ENCODE results near the gene PSMD1. TPM values are rescaled to one million over a fixed set of nuclear protein-coding genes. Genes with fewer than 3 reads are reported as not detected.

PSMD1 gene
- total and polyA plus RNA-seq, 7 donors, result 41.2 to 90.3 (median 50.7) TPM

DNA sequence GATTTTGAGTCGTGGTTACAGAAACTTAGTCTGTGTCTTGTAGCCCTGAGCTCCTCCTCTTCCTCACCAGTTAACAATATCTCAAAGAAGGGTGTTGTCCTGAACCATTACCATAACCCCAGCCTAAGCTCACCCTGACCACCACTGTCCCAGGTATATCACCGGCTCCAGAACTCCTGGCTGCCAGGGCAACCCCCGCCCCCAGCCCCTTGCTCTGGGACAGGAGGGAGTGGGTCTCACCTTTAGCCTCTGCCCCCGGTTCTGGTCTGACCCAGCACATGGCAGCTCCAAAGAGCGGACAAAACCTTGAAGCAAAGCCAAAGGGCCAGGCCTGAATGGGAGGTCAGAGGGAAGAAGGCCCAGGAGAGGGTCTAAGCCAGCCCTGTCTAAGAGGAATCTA, 5.6 kb upstream of the PSMD1 start:
- 52 to 79% methylated on average over 5 of the region's 5 CpGs for WGBS, 2 donors
- H3K27ac ChIP-seq, result no peak overlapping the region
- intact Hi-C loops (cut with DNase I), result no loop called here
- no peak for DNase-seq
- no peaks in the 10 kb centered on the region for H3K27me3 ChIP-seq
- H3K36me3 ChIP-seq, result no peaks in the 10 kb centered on the region
- TF ChIP-seq POLR2AphosphoS5 (IDR thresholded peaks at IDR 0.05) (no peak), CTCF (IDR thresholded peaks at IDR 0.05) (no peak), EP300 (IDR thresholded peaks at IDR 0.05) (no peak), POLR2A (IDR thresholded peaks at IDR 0.05) (no peak)
- peaks cover 0 to 16% (median 8%) of the 10 kb centered on the region in 4 donors for H3K4me1 ChIP-seq
- no peaks in the 10 kb centered on the region for H3K9me3 ChIP-seq
- H3K4me3 ChIP-seq, result no peak overlapping the region

DNA sequence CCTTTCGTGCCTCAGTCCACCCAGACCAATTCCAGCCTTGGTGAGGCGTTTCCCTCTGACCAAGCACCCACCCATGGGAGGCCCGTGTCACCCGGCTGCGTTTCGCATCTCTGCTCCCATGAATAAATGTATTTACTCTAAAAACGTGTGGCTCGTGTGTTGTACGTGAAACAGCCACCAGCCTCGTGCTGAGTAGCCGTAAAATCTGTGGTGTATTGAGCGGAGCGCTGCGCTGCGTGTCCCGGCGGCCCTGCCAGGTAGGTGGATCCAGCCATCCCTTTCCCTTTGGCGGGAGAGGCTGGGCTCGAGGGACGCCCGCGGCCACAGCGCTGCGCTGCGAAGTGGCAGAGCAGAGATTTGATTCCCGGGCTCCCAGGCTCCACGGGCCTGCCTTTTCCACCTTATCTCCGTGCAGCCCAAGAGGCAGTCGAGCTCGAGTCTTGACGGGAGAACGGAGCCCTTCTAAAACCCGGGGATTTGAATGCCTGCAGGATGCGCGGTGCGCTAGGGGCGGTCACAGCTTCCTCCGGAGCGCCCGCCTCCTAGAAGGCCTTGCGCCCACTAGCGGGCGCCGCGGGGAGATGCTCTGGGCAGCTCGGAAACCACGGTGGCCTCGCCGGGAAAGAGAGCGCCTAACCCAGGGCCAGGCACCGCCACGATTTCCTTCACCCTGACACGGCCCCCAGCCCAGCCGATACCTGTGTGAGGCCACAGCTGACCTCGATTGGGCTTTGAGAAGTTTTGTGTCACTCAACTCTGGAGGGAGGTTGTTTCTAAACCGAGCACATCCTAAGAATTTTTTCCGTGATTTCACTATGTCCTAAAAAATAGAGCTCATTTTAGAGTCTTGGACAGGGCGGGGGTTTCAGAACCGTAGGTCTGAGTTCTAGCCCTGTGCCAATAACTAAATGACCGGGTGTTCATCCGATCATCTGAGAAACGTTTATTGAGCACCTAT, 3.9 kb upstream of the PSMD1 start:
- DNase-seq, result peak; percentile 89
- no peaks in the 10 kb centered on the region for H3K9me3 ChIP-seq
- TF ChIP-seq POLR2AphosphoS5 (IDR thresholded peaks at IDR 0.05) (no peak), CTCF (IDR thresholded peaks at IDR 0.05) (peak; percentile 67 to 94 (median 82))
- WGBS, 2 donors, result 3 to 8% methylated on average over 62 of the region's 62 CpGs
- H3K27me3 ChIP-seq, result no peaks in the 10 kb centered on the region
- peak overlapping the region; percentile 60 to 65 (median 62) for H3K27ac ChIP-seq
- H3K4me3 ChIP-seq, result peak overlapping the region; percentile 37 to 62 (median 56)
- no peaks in the 10 kb centered on the region for H3K36me3 ChIP-seq
- intact Hi-C loops (cut with DNase I), result no loop called here
- peaks cover 0 to 24% (median 14%) of the 10 kb centered on the region in 4 donors for H3K4me1 ChIP-seq

- H3K4me1 ChIP-seq, result peaks cover 0 to 35% (median 25%) of the 10 kb centered on the region in 4 donors
- WGBS, 2 donors, result 76 to 80% methylated on average over 6 of the region's 6 CpGs
- DNase-seq, result no peak
- H3K4me3 ChIP-seq, result no peak overlapping the region
- no peaks in the 10 kb centered on the region for H3K27me3 ChIP-seq
- intact Hi-C loops (cut with DNase I), result no loop called here
- no peaks in the 10 kb centered on the region for H3K36me3 ChIP-seq
- H3K9me3 ChIP-seq, result no peaks in the 10 kb centered on the region
- H3K27ac ChIP-seq, result no peak overlapping the region
- TF ChIP-seq CTCF (IDR thresholded peaks at IDR 0.05) (no peak), EP300 (IDR thresholded peaks at IDR 0.05) (no peak), POLR2AphosphoS5 (IDR thresholded peaks at IDR 0.05) (no peak), POLR2A (IDR thresholded peaks at IDR 0.05) (no peak)
These were observed 2.8 kb upstream of the PSMD1 start for GRCh38 chr2:231053846-231054245.

DNA sequence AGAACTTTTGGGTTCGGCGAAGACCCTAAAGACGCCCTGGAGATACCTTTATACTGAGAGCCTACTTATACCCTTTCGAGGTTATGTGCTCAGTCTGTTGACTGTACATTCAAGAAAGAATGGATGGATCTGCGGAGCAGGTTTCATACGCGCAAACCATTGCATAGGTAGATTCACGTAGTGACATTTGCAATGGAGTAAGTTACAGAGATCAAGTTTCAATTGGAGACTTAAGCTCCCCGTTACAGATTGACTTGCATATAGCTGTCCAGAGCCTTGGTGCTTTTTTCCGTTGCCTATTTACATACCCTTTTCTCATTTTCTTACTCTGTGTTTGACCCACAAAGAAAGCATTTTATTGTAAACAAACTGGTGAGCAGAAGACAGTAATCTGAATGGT, 923 bp downstream of the PSMD1 start:
- Histone ChIP-seq H3K27ac (peak overlapping the region; percentile 89 to 93 (median 90)), H3K9me3 (no peaks in the 10 kb centered on the region), H3K4me1 (peaks cover 0 to 49% (median 35%) of the 10 kb centered on the region in 4 donors), H3K4me3 (peak overlapping the region; percentile 90 to 96 (median 95)), H3K27me3 (no peaks in the 10 kb centered on the region), H3K36me3 (peaks cover 0 to 16% (median 3%) of the 10 kb centered on the region in 4 donors)
- TF ChIP-seq EP300 (IDR thresholded peaks at IDR 0.05) (no peak), POLR2A (IDR thresholded peaks at IDR 0.05) (no peak), POLR2AphosphoS5 (IDR thresholded peaks at IDR 0.05) (no peak), CTCF (IDR thresholded peaks at IDR 0.05) (no peak)
- WGBS, 2 donors, result 2 to 9% methylated on average over 10 of the region's 10 CpGs
- no peak for DNase-seq
- intact Hi-C loops (cut with DNase I), result no loop called here
